RWPE2 (cell line): Measurements from ENCODE around the gene SLC25A3.
"Not testable (repeated sequence)": the region's sequence is repeated elsewhere in the genome, so short reads cannot be mapped to it uniquely, and the experiment has no call there.

Experiments used
- ATAC-seq: fragments of 200-7000 bp; cut with Tn5 transposase; 3 replicates; pipeline ENCODE4 v1.9.1; 2021; ENCODE audit warnings: low read depth
- DNase-seq: peaks from one replicate; pipeline ENCODE4 v3.0.0-alpha.2; 2020; ENCODE audit warnings: low spot score
- H3K27ac ChIP-seq: fragments of 450-650 bp; 2 replicates; pipeline ENCODE4 v1.5.1; 2017; ENCODE audit warnings: mild to moderate bottlenecking; ENCODE audit not compliant: poor library complexity, severe bottlenecking
- H3K27me3 ChIP-seq: fragments of 250-450 bp; sonication (Bioruptor Pico); 2 replicates; pipeline ENCODE4 v1.5.1; 2021; ENCODE audit warnings: mild to moderate bottlenecking, moderate library complexity; ENCODE audit not compliant: insufficient read depth, poor library complexity, severe bottlenecking
- H3K36me3 ChIP-seq: fragments of 250-450 bp; sonication (Bioruptor Pico); 2 replicates; pipeline ENCODE4 v1.5.1; 2020; ENCODE audit warnings: low read depth, mild to moderate bottlenecking, moderate library complexity
- H3K4me1 ChIP-seq: fragments of 250-450 bp; sonication (Bioruptor Pico); 2 replicates; pipeline ENCODE4 v1.5.1; 2021; ENCODE audit warnings: mild to moderate bottlenecking, moderate library complexity; ENCODE audit not compliant: insufficient read depth, poor library complexity, severe bottlenecking
- H3K4me3 ChIP-seq: fragments of 250-450 bp; sonication (Bioruptor Pico); 2 replicates; pipeline ENCODE4 v1.5.1; 2021; ENCODE audit warnings: mild to moderate bottlenecking, moderate library complexity; ENCODE audit not compliant: severe bottlenecking
- H3K9me3 ChIP-seq: fragments of 250-450 bp; sonication (Bioruptor Pico); 2 replicates; pipeline ENCODE4 v1.5.1; 2021; ENCODE audit warnings: mild to moderate bottlenecking, moderate library complexity; ENCODE audit not compliant: severe bottlenecking
- CTCF ChIP-seq: fragments of 450-650 bp; IDR thresholded peaks from one replicate; pipeline ENCODE4 v1.5.1; 2017; ENCODE audit warnings: mild to moderate bottlenecking, moderate library complexity; ENCODE audit not compliant: poor library complexity, severe bottlenecking

Gene SLC25A3

GRCh38 chr12:98594050-98594835, 757 bp downstream of the SLC25A3 start:
- ATAC-seq, result peak; percentile 3; the same call in 1 of the 3 replicates
- no peaks in the 10 kb centered on the region for H3K27me3 ChIP-seq
- H3K9me3 ChIP-seq, result no peaks in the 10 kb centered on the region
- TF ChIP-seq CTCF, result no peak
- H3K4me1 ChIP-seq, result peaks cover 10% of the 10 kb centered on the region
- DNase-seq, result no peak
- peaks cover 55% of the 10 kb centered on the region for H3K36me3 ChIP-seq
- H3K27ac ChIP-seq, result peak overlapping the region; percentile 67
- H3K4me3 ChIP-seq, result peak overlapping the region; percentile 97

- Histone ChIP-seq H3K9me3 (no peaks in the 10 kb centered on the region), H3K27ac (peak overlapping the region; percentile 67), H3K36me3 (peaks cover 66% of the 10 kb centered on the region), H3K27me3 (no peaks in the 10 kb centered on the region), H3K4me1 (peaks cover 10% of the 10 kb centered on the region), H3K4me3 (peak overlapping the region; percentile 97)
- DNase-seq (no peak), ATAC-seq (peak; percentile 35; the same call in 2 of the 3 replicates)
- no peak for TF ChIP-seq CTCF
Measured at GRCh38 chr12:98595243-98595988, 1.9 kb downstream of the SLC25A3 start.

GRCh38 chr12:98597313-98597712, 3.8 kb downstream of the SLC25A3 start:
- peaks cover 85% of the 10 kb centered on the region for H3K36me3 ChIP-seq
- DNase-seq, H3K4me3 ChIP-seq, H3K27ac ChIP-seq, ATAC-seq, H3K27me3 ChIP-seq, H3K4me1 ChIP-seq, H3K9me3 ChIP-seq: not testable (repeated sequence)

GRCh38 chr12:98601924-98602323, 8.4 kb downstream of the SLC25A3 start:
- Histone ChIP-seq H3K9me3 (no peaks in the 10 kb centered on the region), H3K4me1 (no peaks in the 10 kb centered on the region), H3K4me3 (no peak overlapping the region), H3K27ac (no peak overlapping the region), H3K36me3 (peaks cover 67% of the 10 kb centered on the region), H3K27me3 (no peaks in the 10 kb centered on the region)
- ATAC-seq (no peak), DNase-seq (no peak)
- TF ChIP-seq CTCF, result no peak

- ATAC-seq, result no peak
Measured at GRCh38 chr12:98606359-98606988, 13.0 kb downstream of the SLC25A3 start.

More at GRCh38 chr12:98606359-98606988, 13.0 kb downstream of the SLC25A3 start:
- H3K4me3 ChIP-seq, result no peak overlapping the region
- H3K4me1 ChIP-seq, result no peaks in the 10 kb centered on the region
- DNase-seq, result no peak
- H3K9me3 ChIP-seq, result no peaks in the 10 kb centered on the region
- H3K27ac ChIP-seq, result no peak overlapping the region
- H3K36me3 ChIP-seq, result peaks cover 22% of the 10 kb centered on the region
- no peaks in the 10 kb centered on the region for H3K27me3 ChIP-seq
- peak; percentile 36 for TF ChIP-seq CTCF
